ENCODE measurements around the gene TANC1.

GRCh38 chr2:159196393-159196925 is 228.0 kb downstream of the TANC1 start:
- TF ChIP-seq POLR2AphosphoS5 (IDR thresholded peaks at IDR 0.05; ENCODE audit: low read depth, low read length) (no peak), SIN3A (IDR thresholded peaks at IDR 0.05; ENCODE audit: borderline replicate concordance, insufficient read depth, low read length) (no peak)

Measured in PFSK-1 (cell line).